GM12872 (cell line): Measurements from ENCODE around the gene BTN3A1.

Experiments
- TF ChIP-seq, protein P1 (sequence below): IDR thresholded peaks from 3 replicates; pipeline ENCODE4 v1.5.1; 2011; ENCODE audit warnings: low read depth, mild to moderate bottlenecking, low read length, moderate library complexity; ENCODE audit not compliant: insufficient read depth

The BTN3A1 gene

DNA sequence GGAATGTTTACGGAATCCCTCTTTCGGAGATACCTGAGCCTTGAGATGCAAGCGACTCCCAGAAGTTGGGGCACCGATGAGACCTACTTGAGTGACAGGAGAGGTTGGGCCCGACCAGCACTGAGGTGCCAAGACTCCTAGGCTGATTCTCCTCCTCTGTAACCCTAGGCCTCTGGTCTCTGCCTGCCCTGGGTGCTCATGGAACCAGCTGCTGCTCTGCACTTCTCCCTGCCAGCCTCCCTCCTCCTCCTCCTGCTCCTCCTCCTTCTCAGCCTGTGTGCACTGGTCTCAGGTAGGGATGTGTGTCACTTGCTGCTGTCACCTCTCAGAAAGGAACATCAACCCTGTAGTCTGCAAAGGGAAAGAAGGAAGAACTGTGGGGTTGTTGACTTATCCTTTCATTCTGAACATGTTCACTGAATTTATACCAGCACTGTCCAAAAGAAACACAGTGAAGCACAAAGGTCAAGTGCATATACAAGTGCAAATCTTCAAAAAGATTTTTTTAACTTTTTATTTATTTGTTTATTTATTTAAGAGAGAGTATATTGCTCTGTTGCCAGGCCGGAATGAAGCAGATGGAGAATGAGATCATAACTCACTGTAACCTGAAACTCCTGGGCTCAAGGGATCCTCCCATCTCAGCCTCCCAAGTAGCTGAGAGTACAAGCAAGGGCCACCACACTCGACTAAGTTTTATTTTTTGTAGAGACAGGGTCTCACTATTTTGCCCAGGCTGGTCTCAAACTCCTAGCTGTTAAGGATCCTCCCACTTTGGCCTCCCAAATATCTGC is 18.3 kb upstream of the BTN3A1 start:
- TF ChIP-seq, protein P1, sequence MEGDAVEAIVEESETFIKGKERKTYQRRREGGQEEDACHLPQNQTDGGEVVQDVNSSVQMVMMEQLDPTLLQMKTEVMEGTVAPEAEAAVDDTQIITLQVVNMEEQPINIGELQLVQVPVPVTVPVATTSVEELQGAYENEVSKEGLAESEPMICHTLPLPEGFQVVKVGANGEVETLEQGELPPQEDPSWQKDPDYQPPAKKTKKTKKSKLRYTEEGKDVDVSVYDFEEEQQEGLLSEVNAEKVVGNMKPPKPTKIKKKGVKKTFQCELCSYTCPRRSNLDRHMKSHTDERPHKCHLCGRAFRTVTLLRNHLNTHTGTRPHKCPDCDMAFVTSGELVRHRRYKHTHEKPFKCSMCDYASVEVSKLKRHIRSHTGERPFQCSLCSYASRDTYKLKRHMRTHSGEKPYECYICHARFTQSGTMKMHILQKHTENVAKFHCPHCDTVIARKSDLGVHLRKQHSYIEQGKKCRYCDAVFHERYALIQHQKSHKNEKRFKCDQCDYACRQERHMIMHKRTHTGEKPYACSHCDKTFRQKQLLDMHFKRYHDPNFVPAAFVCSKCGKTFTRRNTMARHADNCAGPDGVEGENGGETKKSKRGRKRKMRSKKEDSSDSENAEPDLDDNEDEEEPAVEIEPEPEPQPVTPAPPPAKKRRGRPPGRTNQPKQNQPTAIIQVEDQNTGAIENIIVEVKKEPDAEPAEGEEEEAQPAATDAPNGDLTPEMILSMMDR, result no peak

- TF ChIP-seq, protein P1, result no peak
Measured at GRCh38 chr6:26385734-26386125, 16.3 kb upstream of the BTN3A1 start.

- TF ChIP-seq, protein P1, result no peak
Measured at GRCh38 chr6:26387565-26387964, 14.5 kb upstream of the BTN3A1 start.

DNA sequence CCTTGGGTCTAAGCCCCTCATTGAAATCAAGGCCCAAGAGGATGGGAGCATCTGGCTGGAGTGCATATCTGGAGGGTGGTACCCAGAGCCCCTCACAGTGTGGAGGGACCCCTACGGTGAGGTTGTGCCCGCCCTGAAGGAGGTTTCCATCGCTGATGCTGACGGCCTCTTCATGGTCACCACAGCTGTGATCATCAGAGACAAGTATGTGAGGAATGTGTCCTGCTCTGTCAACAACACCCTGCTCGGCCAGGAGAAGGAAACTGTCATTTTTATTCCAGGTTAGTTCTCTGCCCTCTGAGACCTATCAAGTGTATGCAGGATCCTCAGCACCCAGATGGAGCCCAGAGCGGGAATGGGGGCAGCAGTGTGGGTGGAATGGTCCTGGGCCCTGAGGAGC is 14.1 kb upstream of the BTN3A1 start:
- TF ChIP-seq, protein P1, result no peak

DNA sequence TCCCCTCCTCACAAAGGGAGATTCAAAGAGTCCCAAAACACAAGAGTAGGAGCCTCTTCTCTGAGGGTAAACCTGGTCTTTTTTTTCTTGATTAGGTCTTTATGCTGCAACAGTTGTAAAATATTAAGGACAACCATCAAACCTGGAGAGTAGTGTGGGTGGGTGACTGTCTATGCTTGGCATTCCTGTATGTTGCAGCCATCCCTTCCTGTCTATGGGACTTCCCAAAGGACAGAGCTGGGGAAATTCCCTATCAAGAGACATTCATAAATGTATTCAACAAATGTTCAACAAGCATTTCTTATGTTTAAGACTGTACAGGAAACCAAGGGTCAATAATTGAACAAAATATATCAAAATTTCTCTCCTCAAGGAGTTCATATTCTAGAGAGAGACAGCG is 13.6 kb upstream of the BTN3A1 start:
- TF ChIP-seq, protein P1, result no peak

GRCh38 chr6:26389349-26389894 is 12.7 kb upstream of the BTN3A1 start:
- TF ChIP-seq, protein P1, result peak; percentile 27; the same call in 1 of the 3 replicates

DNA sequence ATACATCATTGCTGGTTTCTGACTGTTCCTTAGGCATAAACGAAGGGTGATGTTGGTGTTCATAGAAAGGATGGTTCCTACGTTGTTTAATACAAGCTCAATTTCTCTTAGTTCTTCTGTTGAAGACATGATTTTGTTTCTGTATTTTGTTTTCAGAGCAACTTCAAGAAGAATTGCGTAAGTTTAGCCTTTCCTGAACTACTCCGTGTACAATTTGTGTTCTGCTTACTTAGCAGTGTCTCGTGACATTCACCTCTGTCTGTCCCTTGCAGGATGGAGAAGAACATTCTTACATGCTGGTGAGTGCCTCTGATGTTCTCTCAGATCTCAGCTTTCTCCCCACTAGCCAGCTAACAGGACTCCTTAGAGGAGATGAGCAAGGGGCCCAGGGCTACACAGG is 11.5 kb upstream of the BTN3A1 start:
- TF ChIP-seq, protein P1, result no peak
